Measurements from ENCODE around the gene ZSWIM5.
"Not testable (repeated sequence)": the region's sequence is repeated elsewhere in the genome, so short reads cannot be mapped to it uniquely, and the experiment has no call there.

Gene ZSWIM5

DNA sequence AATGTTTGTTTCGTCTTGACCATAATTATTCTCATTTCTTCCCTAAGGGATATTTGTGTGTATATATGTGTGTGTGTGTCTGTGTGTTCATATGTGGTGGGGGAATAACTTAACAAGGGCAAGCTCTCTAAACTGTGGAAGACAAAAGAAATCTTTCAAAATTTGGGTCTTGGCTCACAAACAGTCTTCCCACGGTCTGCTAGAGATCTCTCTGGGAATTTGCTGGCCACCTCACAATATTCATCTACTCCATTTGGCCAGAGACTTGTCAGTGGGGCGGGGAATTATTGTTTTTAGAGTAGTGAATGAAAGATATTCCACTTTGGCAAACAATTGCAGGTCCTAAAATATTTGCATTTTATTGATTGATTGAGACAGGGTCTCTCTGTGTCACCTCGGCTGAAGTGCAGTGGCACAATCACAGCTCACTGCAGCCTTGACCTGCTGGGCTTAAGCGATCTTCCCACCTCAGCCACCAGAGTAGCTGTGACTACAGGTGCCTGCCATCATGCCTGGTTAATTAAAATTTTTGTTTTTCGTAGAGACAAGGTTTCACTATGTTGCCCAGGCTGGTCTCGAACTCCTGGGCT is 212.0 kb downstream of the ZSWIM5 start:
- TF ChIP-seq, protein P1, sequence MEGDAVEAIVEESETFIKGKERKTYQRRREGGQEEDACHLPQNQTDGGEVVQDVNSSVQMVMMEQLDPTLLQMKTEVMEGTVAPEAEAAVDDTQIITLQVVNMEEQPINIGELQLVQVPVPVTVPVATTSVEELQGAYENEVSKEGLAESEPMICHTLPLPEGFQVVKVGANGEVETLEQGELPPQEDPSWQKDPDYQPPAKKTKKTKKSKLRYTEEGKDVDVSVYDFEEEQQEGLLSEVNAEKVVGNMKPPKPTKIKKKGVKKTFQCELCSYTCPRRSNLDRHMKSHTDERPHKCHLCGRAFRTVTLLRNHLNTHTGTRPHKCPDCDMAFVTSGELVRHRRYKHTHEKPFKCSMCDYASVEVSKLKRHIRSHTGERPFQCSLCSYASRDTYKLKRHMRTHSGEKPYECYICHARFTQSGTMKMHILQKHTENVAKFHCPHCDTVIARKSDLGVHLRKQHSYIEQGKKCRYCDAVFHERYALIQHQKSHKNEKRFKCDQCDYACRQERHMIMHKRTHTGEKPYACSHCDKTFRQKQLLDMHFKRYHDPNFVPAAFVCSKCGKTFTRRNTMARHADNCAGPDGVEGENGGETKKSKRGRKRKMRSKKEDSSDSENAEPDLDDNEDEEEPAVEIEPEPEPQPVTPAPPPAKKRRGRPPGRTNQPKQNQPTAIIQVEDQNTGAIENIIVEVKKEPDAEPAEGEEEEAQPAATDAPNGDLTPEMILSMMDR (IDR thresholded peaks at IDR 0.05; ENCODE audit: borderline replicate concordance, insufficient read depth, low read depth, low read length) = no peak
- H3K4me3 ChIP-seq (ENCODE audit: low read depth, low read length) = no peak overlapping the region

DNA sequence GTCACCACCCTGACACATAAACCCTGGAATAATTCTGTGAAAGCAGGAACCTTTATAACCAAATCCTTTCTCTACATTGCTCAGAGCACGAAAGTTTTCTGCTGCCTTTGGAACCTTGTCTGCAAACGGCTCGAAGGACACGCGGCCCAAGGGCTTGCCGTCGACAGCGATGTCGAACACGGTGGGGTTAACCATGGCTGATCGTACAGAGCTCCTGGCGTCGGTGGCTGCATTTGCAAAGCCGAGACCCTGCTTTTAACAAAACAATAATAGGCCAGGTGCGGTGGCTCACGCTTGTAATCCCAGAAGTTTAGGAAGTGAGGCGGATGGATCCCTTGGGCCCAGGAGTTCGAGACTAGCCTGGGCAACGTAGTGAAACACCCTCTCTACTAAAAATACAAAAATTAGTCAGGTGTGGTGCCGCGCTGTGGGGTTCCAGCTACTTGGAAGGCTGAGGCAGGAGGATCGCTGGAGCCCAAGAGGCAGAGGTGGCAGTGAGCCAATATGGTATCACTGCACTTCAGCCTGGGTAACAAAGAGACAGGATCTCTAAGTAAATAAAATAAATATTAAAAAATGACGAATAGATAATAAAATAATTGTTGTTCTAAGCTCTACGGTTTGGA is 217.8 kb downstream of the ZSWIM5 start:
- TF ChIP-seq, protein P1 (IDR thresholded peaks at IDR 0.05; ENCODE audit: borderline replicate concordance, insufficient read depth, low read depth, low read length) = no peak
- H3K4me3 ChIP-seq (ENCODE audit: low read depth, low read length) = no peak overlapping the region

DNA sequence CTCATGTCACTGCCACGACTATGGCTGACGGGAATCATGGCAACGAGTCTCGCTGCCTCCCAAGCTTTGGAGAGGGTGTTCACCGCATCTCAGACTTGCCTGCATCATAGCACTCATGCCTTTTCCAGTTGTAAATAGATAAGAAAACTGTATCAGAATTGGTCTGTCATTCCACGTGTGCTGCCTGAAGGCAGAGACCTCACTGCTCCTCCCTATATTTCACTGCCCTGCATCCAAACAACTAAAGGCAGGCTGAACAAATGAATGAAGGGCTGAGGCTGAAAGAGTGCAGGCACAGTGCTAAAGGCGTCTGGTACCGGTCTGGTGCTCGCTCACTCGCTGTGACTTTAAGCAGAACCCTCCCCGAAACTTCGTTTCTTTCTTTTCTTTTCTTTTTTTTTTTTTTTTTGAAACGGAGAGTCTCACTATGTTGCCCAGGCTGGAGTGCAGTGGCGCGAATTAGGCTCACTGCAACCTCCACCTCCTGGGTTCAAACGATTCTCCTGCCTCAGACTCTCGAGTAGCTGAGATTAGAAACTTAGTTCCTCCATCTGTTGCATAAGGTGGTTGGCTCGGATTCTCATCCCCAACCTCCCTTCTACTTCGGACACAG is 220.6 kb downstream of the ZSWIM5 start:
- H3K4me3 ChIP-seq (ENCODE audit: low read depth, low read length) = peak overlapping the region; percentile 72
- TF ChIP-seq, protein P1 (IDR thresholded peaks at IDR 0.05; ENCODE audit: borderline replicate concordance, insufficient read depth, low read depth, low read length) = no peak

DNA sequence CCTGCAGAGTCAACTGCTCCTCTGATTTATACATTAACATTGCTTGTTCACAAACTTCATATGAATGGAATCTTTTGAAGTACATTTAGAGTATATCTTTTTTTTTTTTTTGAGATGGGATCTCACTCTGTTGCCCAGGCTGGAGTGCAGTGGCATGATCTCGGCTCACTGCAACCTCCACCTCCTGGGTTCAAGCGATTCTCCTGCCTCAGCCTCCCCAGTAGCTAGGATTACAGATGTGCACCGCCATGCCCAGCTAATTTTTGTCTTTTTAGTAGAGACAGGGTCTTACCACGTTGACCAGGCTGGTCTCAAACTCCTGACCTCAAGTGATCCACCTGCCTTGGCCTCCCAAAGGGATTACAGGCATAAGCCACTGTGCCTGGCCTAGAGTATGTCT is 229.0 kb downstream of the ZSWIM5 start:
- H3K4me3 ChIP-seq (ENCODE audit: low read depth, low read length) = not testable (repeated sequence)

DNA sequence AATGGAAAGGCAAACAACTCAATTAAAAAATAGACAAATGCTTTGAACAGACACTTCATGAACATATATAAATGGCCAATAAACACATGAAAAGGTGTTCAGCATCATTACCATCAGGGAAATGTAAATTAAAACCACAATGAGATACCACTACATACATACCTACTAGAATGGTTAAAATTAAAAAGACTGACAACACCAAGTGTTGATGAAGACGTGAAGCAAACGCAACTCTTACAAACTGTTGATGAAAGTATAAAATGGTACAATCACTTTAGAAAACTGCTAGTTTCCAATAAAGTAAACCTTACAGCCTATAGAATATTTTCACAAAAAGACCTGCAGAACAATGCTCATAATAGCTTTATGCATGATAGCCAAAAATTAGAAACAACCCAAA is 230.2 kb downstream of the ZSWIM5 start:
- no peak overlapping the region for H3K4me3 ChIP-seq (ENCODE audit: low read depth, low read length)
- TF ChIP-seq, protein P1 (IDR thresholded peaks at IDR 0.05; ENCODE audit: borderline replicate concordance, insufficient read depth, low read depth, low read length) = no peak

DNA sequence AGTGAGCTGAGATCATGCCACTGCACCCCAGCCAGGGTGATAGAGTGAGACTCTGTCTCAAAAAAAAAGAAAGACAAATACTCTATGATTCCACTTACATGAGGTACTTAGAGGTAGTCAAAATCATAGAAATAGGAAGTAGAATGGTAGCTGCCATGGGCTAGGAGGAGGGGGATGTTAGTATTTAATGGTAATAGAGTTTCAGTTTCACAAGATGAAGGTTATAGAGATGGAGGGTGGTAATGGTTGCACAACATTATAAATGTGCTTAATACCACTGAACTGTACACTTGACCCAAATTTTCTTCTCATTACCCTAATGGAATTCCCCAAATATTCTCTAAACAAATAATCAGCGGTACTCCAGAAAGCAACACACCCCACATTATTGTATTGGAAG is 232.8 kb downstream of the ZSWIM5 start:
- no peak overlapping the region for H3K4me3 ChIP-seq (ENCODE audit: low read depth, low read length)
- TF ChIP-seq, protein P1 (IDR thresholded peaks at IDR 0.05; ENCODE audit: borderline replicate concordance, insufficient read depth, low read depth, low read length) = no peak

DNA sequence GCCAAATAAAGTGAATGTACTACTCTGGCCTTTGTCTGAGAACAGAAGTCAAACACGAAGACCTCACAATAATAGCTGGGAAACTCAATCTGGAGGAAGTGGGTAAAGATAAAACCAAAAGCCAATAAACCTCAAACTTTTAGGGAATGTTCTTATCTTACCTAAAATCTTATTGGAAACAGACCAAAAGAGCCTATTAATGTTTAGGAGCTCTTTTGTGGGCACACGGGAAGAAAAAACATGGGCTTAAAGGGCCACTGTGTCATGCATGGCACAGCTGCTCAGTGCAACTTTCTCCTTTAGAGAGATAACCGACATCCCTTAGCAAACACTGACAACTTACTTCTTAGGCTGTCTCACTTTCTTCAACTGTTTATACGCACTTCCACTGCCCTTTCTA is 236.1 kb downstream of the ZSWIM5 start:
- TF ChIP-seq, protein P1 (IDR thresholded peaks at IDR 0.05; ENCODE audit: borderline replicate concordance, insufficient read depth, low read depth, low read length) = no peak
- H3K4me3 ChIP-seq (ENCODE audit: low read depth, low read length) = no peak overlapping the region

Data from GM12875 (cell line).